Lung (tissue), 12 donors: ENCODE results near the gene XKR8. TPM values are rescaled to one million over a fixed set of nuclear protein-coding genes. Genes with fewer than 3 reads are reported as not detected.
A peak's percentile ranks its signal among the peaks of the same experiment; 100 is the strongest.

Experiments
- ATAC-seq: fragments of 200-7000 bp; cut with Tn5 transposase; one replicate; pipeline ENCODE4 v1.9.1; 2020; ENCODE audit warnings: moderate number of reproducible peaks; ENCODE audit not compliant: insufficient read depth, low FRiP score
- DNase-seq, 3 donors: peaks; one replicate each; pipeline ENCODE4 v3.0.0-alpha.2; 2013 to 2017
- H3K27ac ChIP-seq, 2 donors: one replicate each; pipeline ENCODE4 v1.5.1; 2013; ENCODE audit warnings: mild to moderate bottlenecking in 2 of 2, moderate library complexity in 2 of 2, control low read depth in 1 of 2, inconsistent platforms in 1 of 2, low read depth in 1 of 2, low read length in 1 of 2
- H3K27me3 ChIP-seq, 3 donors: one replicate each; pipeline ENCODE4 v1.5.1; 2013; ENCODE audit warnings: low read length in 2 of 3; ENCODE audit not compliant: control insufficient read depth in 3 of 3, insufficient read depth in 3 of 3
- H3K36me3 ChIP-seq, 4 donors: one replicate each; pipeline ENCODE4 v1.5.1; 2013; ENCODE audit warnings: low read length in 4 of 4, mild to moderate bottlenecking in 1 of 4, moderate library complexity in 1 of 4; ENCODE audit not compliant: control insufficient read depth in 4 of 4, insufficient read depth in 4 of 4
- H3K4me1 ChIP-seq, 5 donors: one replicate each; pipeline ENCODE4 v1.5.1; 2013; ENCODE audit warnings: low read length in 5 of 5, mild to moderate bottlenecking in 2 of 5, moderate library complexity in 1 of 5; ENCODE audit not compliant: control insufficient read depth in 5 of 5, insufficient read depth in 5 of 5
- H3K4me3 ChIP-seq: one replicate; pipeline ENCODE4 v1.5.1; 2013; ENCODE audit warnings: mild to moderate bottlenecking, control low read depth, moderate library complexity
- H3K9ac ChIP-seq, 2 donors: one replicate each; pipeline ENCODE4 v1.5.1; 2013; ENCODE audit warnings: low read length in 2 of 2, control low read depth in 1 of 2; ENCODE audit not compliant: insufficient read depth in 1 of 2
- H3K9me3 ChIP-seq, 4 donors: one replicate each; pipeline ENCODE4 v1.5.1; 2013; ENCODE audit warnings: low read length in 3 of 4, mild to moderate bottlenecking in 1 of 4, moderate library complexity in 1 of 4; ENCODE audit not compliant: control insufficient read depth in 4 of 4, insufficient read depth in 3 of 4
- CTCF ChIP-seq: IDR thresholded peaks from 2 replicates; pipeline ENCODE4 v1.5.1; 2012; ENCODE audit warnings: mild to moderate bottlenecking; ENCODE audit errors: control extremely low read depth, extremely low read depth
- WGBS, 2 donors: extraction: QIAGEN DNeasy Blood & Tissue Kit; methylation state at CpG; one replicate each; pipeline ENCODE4 v1.1.7; 2013; 5-methylcytosine and 5-hydroxymethylcytosine counted together
- polyA plus RNA-seq, 2 donors: library from polyadenylated mRNA; stranded (reverse); fragments of 200-250 nt; gene quantifications; one replicate each; pipeline ENCODE4 v1.2.1, GENCODE V29; 2013
- total RNA-seq, 2 donors: library from RNA; depleted of rRNA in 1 of 2; stranded (reverse); fragments of >200 nt in 1 of 2; gene quantifications; one replicate each; pipeline ENCODE4 v1.2.1, GENCODE V29; 2014 to 2021
- donor health status: control.
- donor health status: control.
- donor health status: Bipolar disorder and iron deficiency.
- donor health status: healthy.
- donor health status: DM: yes; HTN: yes; CAD: no.

The XKR8 gene
- total and polyA plus RNA-seq, 4 donors: 4.6 to 11.5 (median 7.2) TPM

DNA sequence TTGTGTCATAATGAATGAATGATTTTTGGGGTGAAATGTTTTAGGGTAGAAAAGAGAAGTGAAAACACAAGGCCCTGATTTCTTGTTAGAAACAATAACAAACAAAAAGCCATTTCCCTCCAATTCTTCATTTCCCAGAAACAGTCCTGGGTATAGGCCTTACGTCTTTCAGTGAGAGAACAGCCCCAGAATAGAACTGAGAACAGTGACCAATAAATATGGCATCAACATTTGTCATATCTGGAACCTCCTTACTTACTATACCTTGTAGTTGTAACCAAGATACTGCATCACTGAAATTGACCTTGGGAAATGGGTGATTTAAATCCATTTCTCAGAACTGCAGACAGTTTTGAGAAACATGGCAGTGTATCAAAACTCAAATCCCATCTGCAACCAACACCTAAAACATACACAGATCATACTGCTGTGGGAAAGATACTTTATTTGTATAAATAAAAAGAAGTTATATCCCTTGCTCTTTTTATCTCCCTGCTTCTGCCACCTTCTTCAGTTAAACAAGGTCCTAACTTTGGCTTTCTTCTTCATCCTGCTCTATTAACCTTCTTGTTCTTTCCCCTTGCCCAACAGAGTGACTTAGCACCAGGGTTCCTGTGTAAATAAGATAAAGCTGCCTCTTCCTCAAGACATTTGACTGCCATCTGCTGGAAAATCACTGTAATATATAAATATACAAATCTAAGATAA lies 19.5 kb downstream of the XKR8 start:
- Histone ChIP-seq H3K36me3 (peaks cover 0 to 13% (median 5%) of the 10 kb centered on the region in 4 donors), H3K27ac (no peak overlapping the region), H3K27me3 (no peaks in the 10 kb centered on the region), H3K4me3 (no peak overlapping the region), H3K9me3 (no peaks in the 10 kb centered on the region), H3K4me1 (peaks cover 0 to 8% (median 2%) of the 10 kb centered on the region in 5 donors), H3K9ac (no peak overlapping the region)
- TF ChIP-seq CTCF: peak; percentile 34
- ATAC-seq (peak; percentile 27), DNase-seq (peak in 2 of 3 donors; percentile 76 to 84)
- 58 to 63% methylated on average over 1 of the region's 1 CpG for WGBS, 2 donors

DNA sequence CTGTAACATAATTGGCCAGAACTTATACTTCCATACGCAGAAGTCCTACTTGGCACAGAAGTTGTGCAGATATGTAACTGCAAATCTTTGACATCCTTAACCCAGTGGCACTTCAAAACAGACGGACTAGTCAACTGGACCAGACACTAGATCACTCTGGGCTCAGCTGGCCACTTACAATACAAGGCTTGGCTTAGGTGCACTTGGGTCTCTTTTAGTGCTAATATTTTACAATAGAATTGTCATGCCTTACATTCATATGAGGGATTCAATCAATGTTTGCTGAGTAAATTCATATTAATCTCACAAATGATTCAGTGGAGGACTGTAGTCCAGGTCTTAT lies 20.1 kb downstream of the XKR8 start:
- no peak for DNase-seq

DNA sequence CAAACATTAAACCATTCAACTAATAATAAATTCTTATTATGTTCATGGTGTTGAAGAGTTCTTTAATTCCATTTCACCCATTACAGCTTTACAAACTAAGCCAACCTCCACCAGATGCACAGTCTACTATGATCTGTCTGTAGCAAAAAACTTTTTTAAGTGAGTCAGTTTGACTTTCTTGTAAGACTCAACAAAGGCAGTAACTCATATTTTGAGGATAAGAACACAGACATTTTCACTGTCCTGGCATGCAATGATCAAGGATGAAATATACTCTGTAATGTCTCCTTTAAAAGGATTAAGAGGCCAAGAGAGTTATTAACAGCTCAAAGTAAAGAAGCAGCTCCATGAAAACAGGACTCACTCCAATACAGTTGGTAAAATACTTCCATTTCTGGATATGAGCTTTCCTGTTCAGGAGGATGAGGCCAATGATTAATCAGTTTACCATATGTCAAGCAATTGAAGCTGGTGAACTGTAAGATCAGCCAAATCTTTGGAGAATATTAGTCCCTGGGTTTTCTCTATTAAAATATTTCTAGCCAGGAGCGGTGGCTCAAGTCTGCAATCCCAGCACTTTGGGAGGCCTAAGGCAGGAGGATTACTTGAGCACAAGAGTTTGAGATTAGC lies 20.6 kb downstream of the XKR8 start:
- H3K27me3 ChIP-seq: no peaks in the 10 kb centered on the region
- H3K27ac ChIP-seq: no peak overlapping the region
- no peak overlapping the region for H3K4me3 ChIP-seq
- DNase-seq (no peak), ATAC-seq (no peak)
- TF ChIP-seq CTCF: no peak
- no peaks in the 10 kb centered on the region for H3K9me3 ChIP-seq
- no peak overlapping the region for H3K9ac ChIP-seq
- WGBS, 2 donors: 92% methylated on average over 1 of the region's 1 CpG
- H3K36me3 ChIP-seq: peaks cover 0 to 11% (median 3%) of the 10 kb centered on the region in 4 donors
- peaks cover 0 to 8% (median 2%) of the 10 kb centered on the region in 5 donors for H3K4me1 ChIP-seq

More for the DNA sequence above, 20.1 kb downstream of the XKR8 start:
- H3K36me3 ChIP-seq: peaks cover 0 to 9% (median 3%) of the 10 kb centered on the region in 4 donors
- no peak overlapping the region for H3K4me3 ChIP-seq
- no peaks in the 10 kb centered on the region for H3K9me3 ChIP-seq
- no peak overlapping the region for H3K27ac ChIP-seq
- no peak overlapping the region for H3K9ac ChIP-seq
- 8 to 16% methylated on average over 2 of the region's 2 CpGs for WGBS, 2 donors
- no peak for TF ChIP-seq CTCF
- no peaks in the 10 kb centered on the region for H3K27me3 ChIP-seq
- no peak for ATAC-seq
- H3K4me1 ChIP-seq: peaks cover 0 to 8% (median 2%) of the 10 kb centered on the region in 5 donors
